ENCODE data around the gene CDK5RAP2. TPM values are rescaled to one million over a fixed set of nuclear protein-coding genes. Genes with fewer than 3 reads are reported as not detected.
A peak's percentile ranks its signal among the peaks of the same experiment; 100 is the strongest.

The CDK5RAP2 gene
- total RNA-seq, 1 donor from 2014 or later, result 50.8 TPM

GRCh38 chr9:120412425-120412951, 167.5 kb downstream of the CDK5RAP2 start:
- DNase-seq (ENCODE audit: low spot score), result no peak
- peaks cover 25% of the 10 kb centered on the region for H3K36me3 Mint-ChIP-seq (ENCODE audit: low read depth, unreplicated experiment)
- TF ChIP-seq CTCF (IDR thresholded peaks at IDR 0.05; ENCODE audit: unreplicated experiment), result no peak
- no peaks in the 10 kb centered on the region for H3K9me3 Mint-ChIP-seq (ENCODE audit: unreplicated experiment)
- H3K4me1 Mint-ChIP-seq (ENCODE audit: unreplicated experiment), result peaks cover 23% of the 10 kb centered on the region
- peak overlapping the region; percentile 11 for H3K27ac Mint-ChIP-seq (ENCODE audit: unreplicated experiment)
- H3K27me3 Mint-ChIP-seq (ENCODE audit: unreplicated experiment), result peaks cover 1% of the 10 kb centered on the region
- H3K4me3 Mint-ChIP-seq (ENCODE audit: unreplicated experiment), result no peak overlapping the region

- peaks cover 1% of the 10 kb centered on the region for H3K27me3 Mint-ChIP-seq (ENCODE audit: unreplicated experiment)
Observed at GRCh38 chr9:120411862-120412424, 168.0 kb downstream of the CDK5RAP2 start.

GRCh38 chr9:120410925-120411501, 169.0 kb downstream of the CDK5RAP2 start:
- H3K4me1 Mint-ChIP-seq (ENCODE audit: unreplicated experiment), result peaks cover 23% of the 10 kb centered on the region
- no peak for TF ChIP-seq CTCF (IDR thresholded peaks at IDR 0.05; ENCODE audit: unreplicated experiment)
- no peak for DNase-seq (ENCODE audit: low spot score)
- peaks cover 1% of the 10 kb centered on the region for H3K27me3 Mint-ChIP-seq (ENCODE audit: unreplicated experiment)
- peaks cover 20% of the 10 kb centered on the region for H3K36me3 Mint-ChIP-seq (ENCODE audit: low read depth, unreplicated experiment)
- no peak overlapping the region for H3K27ac Mint-ChIP-seq (ENCODE audit: unreplicated experiment)
- no peak overlapping the region for H3K4me3 Mint-ChIP-seq (ENCODE audit: unreplicated experiment)
- no peaks in the 10 kb centered on the region for H3K9me3 Mint-ChIP-seq (ENCODE audit: unreplicated experiment)

More at GRCh38 chr9:120411862-120412424, 168.0 kb downstream of the CDK5RAP2 start:
- no peak for TF ChIP-seq CTCF (IDR thresholded peaks at IDR 0.05; ENCODE audit: unreplicated experiment)
- no peaks in the 10 kb centered on the region for H3K9me3 Mint-ChIP-seq (ENCODE audit: unreplicated experiment)
- peaks cover 20% of the 10 kb centered on the region for H3K36me3 Mint-ChIP-seq (ENCODE audit: low read depth, unreplicated experiment)
- no peak overlapping the region for H3K27ac Mint-ChIP-seq (ENCODE audit: unreplicated experiment)
- no peak for DNase-seq (ENCODE audit: low spot score)
- H3K4me1 Mint-ChIP-seq (ENCODE audit: unreplicated experiment), result peaks cover 23% of the 10 kb centered on the region
- no peak overlapping the region for H3K4me3 Mint-ChIP-seq (ENCODE audit: unreplicated experiment)

GRCh38 chr9:120408680-120409258, 171.2 kb downstream of the CDK5RAP2 start:
- Mint-ChIP-seq H3K27ac (ENCODE audit: unreplicated experiment) (no peak overlapping the region), H3K4me3 (ENCODE audit: unreplicated experiment) (peak overlapping the region; percentile 81), H3K4me1 (ENCODE audit: unreplicated experiment) (peaks cover 15% of the 10 kb centered on the region), H3K36me3 (ENCODE audit: low read depth, unreplicated experiment) (peaks cover 30% of the 10 kb centered on the region), H3K9me3 (ENCODE audit: unreplicated experiment) (no peaks in the 10 kb centered on the region), H3K27me3 (ENCODE audit: unreplicated experiment) (peaks cover 3% of the 10 kb centered on the region)
- DNase-seq (ENCODE audit: low spot score), result no peak
- no peak for TF ChIP-seq CTCF (IDR thresholded peaks at IDR 0.05; ENCODE audit: unreplicated experiment)

- H3K27me3 Mint-ChIP-seq (ENCODE audit: unreplicated experiment), result peaks cover 2% of the 10 kb centered on the region
- no peak overlapping the region for H3K27ac Mint-ChIP-seq (ENCODE audit: unreplicated experiment)
- H3K36me3 Mint-ChIP-seq (ENCODE audit: low read depth, unreplicated experiment), result peaks cover 44% of the 10 kb centered on the region
Observed at GRCh38 chr9:120405860-120406259, 174.1 kb downstream of the CDK5RAP2 start.

More at GRCh38 chr9:120405860-120406259, 174.1 kb downstream of the CDK5RAP2 start:
- Mint-ChIP-seq H3K4me1 (ENCODE audit: unreplicated experiment) (no peaks in the 10 kb centered on the region), H3K4me3 (ENCODE audit: unreplicated experiment) (no peak overlapping the region), H3K9me3 (ENCODE audit: unreplicated experiment) (no peaks in the 10 kb centered on the region)
- DNase-seq (ENCODE audit: low spot score), result no peak
- TF ChIP-seq CTCF (IDR thresholded peaks at IDR 0.05; ENCODE audit: unreplicated experiment), result no peak
